Keratinocyte (primary cell): ENCODE data around the gene B4GALT4. TPM values are rescaled to one million over a fixed set of nuclear protein-coding genes. Genes with fewer than 3 reads are reported as not detected.

Experiments used
- DNase-seq: peaks from one replicate; pipeline ENCODE4 v3.0.0-alpha.2; 2011; ENCODE audit warnings: low read depth, missing footprints, low spot score
- FAIRE-seq: peaks from 2 replicates; lab custom pipeline; 2011; peaks lifted over from hg19 to GRCh38; lab: Jason Lieb, UNC
- H2AFZ ChIP-seq: 2 replicates; pipeline ENCODE4 v1.6.0; 2012; ENCODE audit warnings: low read length, control low read depth, inconsistent platforms; ENCODE audit not compliant: control insufficient read depth
- H3K27ac ChIP-seq: 2 replicates; pipeline ENCODE4 v1.5.1; 2011; ENCODE audit warnings: low read length; ENCODE audit not compliant: control insufficient read depth, insufficient read depth
- H3K27me3 ChIP-seq: 3 replicates; pipeline ENCODE4 v1.6.0; 2011; ENCODE audit warnings: low read length; ENCODE audit not compliant: control insufficient read depth, insufficient read depth; ENCODE audit errors: extremely low read depth
- H3K36me3 ChIP-seq, 2 experiments: 2 replicates in 1 of 2; 3 replicates in 1 of 2; pipeline ENCODE4 v1.5.1; 2011; ENCODE audit warnings: low read length in 2 of 2, mild to moderate bottlenecking in 1 of 2; ENCODE audit not compliant: control insufficient read depth in 2 of 2, insufficient read depth in 2 of 2; ENCODE audit errors: extremely low read depth in 1 of 2
- H3K4me1 ChIP-seq: 3 replicates; pipeline ENCODE4 v1.5.1; 2011; ENCODE audit warnings: low read length; ENCODE audit not compliant: control insufficient read depth, insufficient read depth; ENCODE audit errors: extremely low read depth
- H3K4me2 ChIP-seq: 3 replicates; pipeline ENCODE4 v1.6.0; 2011; ENCODE audit warnings: low read depth, low read length; ENCODE audit not compliant: control insufficient read depth, insufficient read depth; ENCODE audit errors: extremely low read depth
- H3K4me3 ChIP-seq, 3 experiments: fragments of 200-600 bp in 1 of 3; sonication (generic) in 1 of 3; 2 replicates in 2 of 3; 3 replicates in 1 of 3; pipeline ENCODE4 v1.5.1; 2011 to 2016; ENCODE audit warnings: low read length in 3 of 3, mild to moderate bottlenecking in 3 of 3, control low read depth in 2 of 3, inconsistent platforms in 1 of 3, low read depth in 1 of 3, mixed read lengths in 1 of 3, mixed run types in 1 of 3, moderate library complexity in 1 of 3; ENCODE audit not compliant: control insufficient read depth in 2 of 3, insufficient read depth in 2 of 3; ENCODE audit errors: extremely low read depth in 1 of 3
- H3K79me2 ChIP-seq: 2 replicates; pipeline ENCODE4 v1.6.0; 2012; ENCODE audit warnings: low read length; ENCODE audit not compliant: control insufficient read depth, insufficient read depth
- H3K9ac ChIP-seq: 3 replicates; pipeline ENCODE4 v1.6.0; 2011; ENCODE audit warnings: low read length; ENCODE audit not compliant: control insufficient read depth, insufficient read depth; ENCODE audit errors: extremely low read depth
- H3K9me1 ChIP-seq: 3 replicates; pipeline ENCODE4 v1.6.0; 2011; ENCODE audit warnings: low read length; ENCODE audit not compliant: control insufficient read depth, insufficient read depth; ENCODE audit errors: extremely low read depth
- H3K9me3 ChIP-seq: 2 replicates; pipeline ENCODE4 v1.5.1; 2012; ENCODE audit warnings: low read depth, low read length; ENCODE audit not compliant: control insufficient read depth
- H4K20me1 ChIP-seq: 3 replicates; pipeline ENCODE4 v1.6.0; 2011; ENCODE audit warnings: low read length; ENCODE audit not compliant: control insufficient read depth, insufficient read depth; ENCODE audit errors: extremely low read depth
- CTCF ChIP-seq, 3 experiments: IDR thresholded peaks in 1 of 3; conservative IDR thresholded peaks in 1 of 3; optimal IDR thresholded peaks in 1 of 3; 2 replicates in 2 of 3; 3 replicates in 1 of 3; pipeline versions ENCODE3 to v1.5.1; 2011; ENCODE audit warnings: low read length in 3 of 3, mild to moderate bottlenecking in 3 of 3, moderate library complexity in 2 of 3, control low read depth in 1 of 3, inconsistent platforms in 1 of 3; ENCODE audit not compliant: insufficient read depth in 2 of 3; ENCODE audit errors: extremely low read depth in 1 of 3
- EZH2 ChIP-seq: IDR thresholded peaks from one replicate; pipeline ENCODE4 v1.6.1; 2012; ENCODE audit warnings: inconsistent platforms, mild to moderate bottlenecking, low read length, moderate library complexity
- dilution Hi-C: fragments of 300-500 bp; cut with MboI; formaldehyde crosslinking; loops from one replicate; pipeline ENCODE4 v1.7.0; 2020; ENCODE audit warnings: low sequenced_read_pairs; ENCODE audit not compliant: extremely low pct_ligation_motif_present
- polyA plus RNA-seq, 5 experiments: library from polyadenylated mRNA; depleted of rRNA in 3 of 5; stranded (reverse) in 3 of 5; stranded (forward) in 1 of 5; unstranded in 1 of 5; fragments of >200 nt; gene quantifications; 1 replicate in 1 of 5; 2 replicates in 3 of 5; 3 replicates in 1 of 5; pipeline versions ENCODE4 v1.2.1 to v1.2.3, GENCODE V29; 2011 to 2012; ENCODE audit warnings: missing spikeins in 2 of 5, low read depth in 1 of 5, low replicate concordance in 1 of 5

B4GALT4 gene
- polyA plus RNA-seq, 1 donor (not counting 4 experiments of a cell fraction or from before 2014, with no cell fraction given), result 43.3 TPM

GRCh38 chr3:119234610-119235009 is 6.1 kb downstream of the B4GALT4 start:
- H4K20me1 ChIP-seq, result no peaks in the 10 kb centered on the region
- no peak overlapping the region for H3K4me3 ChIP-seq
- no peak overlapping the region for H3K9ac ChIP-seq
- H2AFZ ChIP-seq, result no peak overlapping the region
- H3K4me2 ChIP-seq, result peak overlapping the region; percentile 57
- FAIRE-seq (peak; percentile 51), DNase-seq (no peak)
- H3K27ac ChIP-seq, result peak overlapping the region; percentile 19
- H3K4me1 ChIP-seq, result peaks cover 22% of the 10 kb centered on the region
- no peaks in the 10 kb centered on the region for H3K9me3 ChIP-seq
- H3K9me1 ChIP-seq, result no peaks in the 10 kb centered on the region
- no peak for TF ChIP-seq CTCF (optimal IDR thresholded peaks at IDR 0.05 in 1 of 3, IDR thresholded peaks at IDR 0.05 in 1 of 3, conservative IDR thresholded peaks at IDR 0.05 in 1 of 3; ENCODE audit: extremely low read depth in 1 of 3, insufficient read depth in 2 of 3, low read length in 3 of 3)
- no peak for TF ChIP-seq EZH2
- dilution Hi-C loops, result no loop called here
- peaks cover 12 to 16% of the 10 kb centered on the region in 2 experiments for H3K36me3 ChIP-seq
- H3K27me3 ChIP-seq, result no peaks in the 10 kb centered on the region
- peaks cover 44% of the 10 kb centered on the region for H3K79me2 ChIP-seq

- Histone ChIP-seq H3K79me2 (peaks cover 16% of the 10 kb centered on the region), H3K27me3 (no peaks in the 10 kb centered on the region), H2AFZ (no peak overlapping the region), H4K20me1 (no peaks in the 10 kb centered on the region), H3K4me1 (peaks cover 12% of the 10 kb centered on the region), H3K36me3 (peaks cover 20 to 26% of the 10 kb centered on the region in 2 experiments), H3K9me3 (no peaks in the 10 kb centered on the region), H3K9me1 (no peaks in the 10 kb centered on the region), H3K27ac (no peak overlapping the region), H3K9ac (no peak overlapping the region), H3K4me3 (no peak overlapping the region), H3K4me2 (no peak overlapping the region)
- DNase-seq (no peak), FAIRE-seq (no peak)
- TF ChIP-seq EZH2, result no peak
- TF ChIP-seq CTCF (optimal IDR thresholded peaks at IDR 0.05 in 1 of 3, IDR thresholded peaks at IDR 0.05 in 1 of 3, conservative IDR thresholded peaks at IDR 0.05 in 1 of 3; ENCODE audit: extremely low read depth in 1 of 3, insufficient read depth in 2 of 3, low read length in 3 of 3), result no peak
- dilution Hi-C loops, result no loop called here
Measured at GRCh38 chr3:119230745-119231144, 9.9 kb downstream of the B4GALT4 start.
